HG03460 (cell line): ENCODE data around the gene DNAJC5.

Source experiments
- ATAC-seq: cut with Tn5 transposase; IDR thresholded peaks from one replicate; pipeline ENCODE4 v1.9.1; 2021; ENCODE audit not compliant: unreplicated experiment

Gene DNAJC5

DNA sequence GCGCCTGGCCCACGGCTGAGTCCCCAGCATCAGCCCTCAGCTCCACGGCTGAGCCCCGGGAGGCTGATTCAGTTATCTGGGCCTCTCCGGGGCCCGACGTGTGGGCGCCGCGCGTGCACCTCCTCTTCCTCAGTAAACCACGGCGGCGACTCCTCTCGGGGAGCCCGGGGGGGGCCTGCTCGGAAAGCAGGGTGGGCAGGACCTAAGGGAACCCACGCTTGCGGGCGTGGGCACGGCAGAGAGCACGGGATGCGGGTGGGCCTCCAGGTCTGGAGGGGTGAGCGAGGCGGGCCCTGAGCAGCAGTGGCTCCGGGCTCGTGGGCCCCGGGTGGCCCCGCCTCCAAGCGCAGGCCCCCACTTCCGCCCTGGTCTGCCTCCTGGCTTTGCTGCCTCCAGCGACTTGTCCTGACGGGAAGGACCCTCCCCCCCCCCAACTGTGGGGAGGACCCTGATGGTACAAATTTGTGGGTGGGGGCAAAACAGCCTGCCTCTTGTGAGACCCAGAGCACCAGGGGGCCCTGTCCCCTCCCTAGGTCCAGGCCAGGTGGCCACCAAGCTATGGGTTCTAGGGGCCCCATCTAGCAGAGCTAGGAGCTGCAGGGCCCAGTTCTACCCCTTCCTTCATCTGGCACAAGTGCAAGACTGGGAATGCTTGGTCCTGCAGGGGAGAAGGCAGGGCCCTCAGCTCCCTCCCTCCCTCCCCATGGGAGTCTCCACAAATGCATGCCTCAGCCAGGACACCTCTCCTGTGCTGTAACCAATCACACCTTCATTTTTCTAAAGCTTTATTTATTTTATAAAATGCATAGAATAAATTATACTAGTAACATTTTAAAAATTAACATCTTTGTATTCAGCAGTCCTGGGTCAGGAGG, 44.4 kb downstream of the DNAJC5 start:
- no peak for ATAC-seq

DNA sequence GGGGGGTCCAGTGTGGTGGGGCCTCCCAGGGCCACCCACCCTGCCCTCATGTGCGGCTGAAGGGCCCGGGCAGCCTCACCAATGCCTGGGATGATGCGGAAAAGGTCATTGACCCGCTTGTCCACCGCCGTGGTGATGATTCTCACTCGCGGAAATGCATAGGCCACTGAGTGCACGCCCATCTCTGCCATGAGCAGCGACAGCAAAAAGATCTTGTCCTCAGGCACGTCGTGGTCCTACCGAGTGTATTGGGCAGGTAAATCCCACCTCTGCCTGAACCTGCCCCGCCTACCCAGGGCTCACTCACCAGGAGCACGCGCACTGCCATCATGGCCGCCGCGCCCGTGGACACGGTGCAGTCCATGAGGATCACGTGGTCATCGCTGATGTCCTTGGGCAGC, 45.1 kb downstream of the DNAJC5 start:
- no peak for ATAC-seq

DNA sequence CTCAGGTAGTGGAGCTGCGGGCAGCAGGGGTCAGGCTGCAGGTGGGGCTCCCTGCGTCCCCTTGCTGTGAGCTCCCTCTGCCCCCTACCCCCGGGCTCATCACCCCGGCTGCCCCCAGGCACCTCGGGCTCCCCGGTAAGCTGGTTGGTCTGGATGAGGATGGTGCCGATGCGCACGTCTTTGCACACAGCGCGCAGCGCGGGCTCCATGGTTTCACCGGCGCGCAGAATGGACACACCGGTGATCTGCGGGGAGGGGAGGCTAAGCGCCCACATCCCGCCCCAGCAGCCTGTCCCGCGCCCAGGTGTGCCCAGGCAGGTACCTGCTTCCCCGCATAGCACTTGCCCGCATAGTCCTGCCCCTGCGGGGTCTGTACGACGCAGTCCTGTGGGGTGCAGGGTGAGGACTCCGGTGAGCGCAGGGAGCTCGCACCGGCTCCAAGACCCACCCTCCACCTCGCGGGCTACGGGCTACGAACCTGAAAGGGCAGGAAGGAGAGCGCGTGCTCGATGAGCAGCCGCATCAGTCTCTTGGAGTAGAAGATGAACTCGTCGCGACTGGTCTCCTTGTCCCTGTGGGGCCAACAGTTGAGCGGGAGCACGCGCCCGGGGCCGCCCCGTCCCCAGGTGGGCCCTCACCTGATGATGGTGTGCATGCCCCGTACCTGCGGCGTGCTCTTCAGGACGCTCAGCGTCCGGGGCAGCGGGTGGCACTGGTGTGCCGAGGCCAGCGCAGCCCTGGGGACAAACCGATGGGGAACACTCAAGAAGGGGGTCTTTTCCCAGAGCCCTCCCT, 45.7 kb downstream of the DNAJC5 start:
- ATAC-seq = no peak

DNA sequence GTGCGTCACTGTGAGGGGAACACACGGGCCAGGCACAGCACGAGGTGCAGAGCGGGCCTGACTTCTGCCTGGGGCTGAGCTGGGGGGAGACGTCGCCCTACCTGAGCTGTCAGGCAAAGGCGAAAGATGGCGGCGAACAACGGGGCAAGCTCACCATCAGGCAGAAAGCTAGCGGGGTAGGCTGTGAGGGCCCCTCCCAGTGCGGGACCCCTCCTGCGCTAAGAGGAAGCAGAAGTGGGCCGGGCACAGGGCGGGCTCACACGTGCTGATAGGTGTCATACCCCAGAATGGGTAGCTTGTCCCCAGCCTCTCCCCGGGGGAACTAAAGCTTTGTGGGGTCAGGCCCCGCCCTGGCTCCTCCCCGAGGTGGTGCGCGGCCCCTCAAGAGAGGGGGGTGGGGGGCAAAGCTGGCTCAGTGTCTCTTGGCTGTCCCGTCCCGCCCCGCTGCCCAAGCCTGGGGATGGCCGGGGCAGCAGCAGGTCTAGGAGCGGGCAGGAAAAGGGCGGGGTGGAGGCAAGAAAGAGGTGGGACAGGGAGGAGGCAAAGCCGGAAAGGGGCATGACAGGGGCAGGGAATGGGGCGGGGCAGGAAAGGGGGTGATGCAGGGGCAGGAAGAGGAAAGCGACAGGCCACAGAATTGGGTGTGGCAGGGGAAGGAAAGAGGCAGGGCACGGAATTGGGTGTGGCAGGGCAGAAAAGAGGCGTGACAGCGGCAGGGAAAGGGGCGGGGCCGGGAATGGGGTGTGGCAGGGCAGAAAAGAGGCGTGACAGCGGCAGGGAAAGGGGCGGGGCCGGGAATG, 46.6 kb downstream of the DNAJC5 start:
- ATAC-seq = no peak

DNA sequence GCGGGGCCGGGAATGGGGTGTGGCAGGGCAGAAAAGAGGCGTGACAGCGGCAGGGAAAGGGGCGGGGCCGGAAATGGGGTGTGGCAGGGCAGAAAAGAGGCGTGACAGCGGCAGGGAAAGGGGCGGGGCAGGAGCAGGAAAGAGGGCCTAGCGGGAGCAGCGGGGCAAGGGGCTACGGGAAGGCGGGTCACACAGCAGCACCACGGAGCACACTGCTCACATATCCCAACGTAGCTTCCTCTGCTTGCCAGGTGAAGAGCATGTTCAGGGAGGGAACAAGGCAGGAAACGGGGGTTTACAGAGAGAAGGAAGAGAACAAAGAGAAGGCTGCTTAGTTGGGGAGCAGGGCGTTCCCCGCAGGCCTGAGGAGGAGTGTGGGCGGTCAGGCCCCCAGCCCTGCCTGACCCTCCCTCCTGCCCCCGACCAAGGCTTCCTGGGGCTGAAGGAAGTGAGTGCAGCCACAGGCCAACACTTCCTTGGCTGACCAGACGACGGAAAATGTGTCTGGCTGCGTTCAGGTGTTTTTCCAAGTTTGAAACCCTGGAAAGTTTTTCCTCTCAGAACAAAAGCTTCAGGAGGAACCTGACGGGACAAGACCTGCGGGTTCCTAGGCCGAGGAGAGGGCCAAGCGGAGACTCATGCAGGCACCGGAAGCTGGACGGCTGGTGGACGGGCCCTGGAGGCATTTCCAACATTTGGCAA, 47.5 kb downstream of the DNAJC5 start:
- ATAC-seq = no peak

DNA sequence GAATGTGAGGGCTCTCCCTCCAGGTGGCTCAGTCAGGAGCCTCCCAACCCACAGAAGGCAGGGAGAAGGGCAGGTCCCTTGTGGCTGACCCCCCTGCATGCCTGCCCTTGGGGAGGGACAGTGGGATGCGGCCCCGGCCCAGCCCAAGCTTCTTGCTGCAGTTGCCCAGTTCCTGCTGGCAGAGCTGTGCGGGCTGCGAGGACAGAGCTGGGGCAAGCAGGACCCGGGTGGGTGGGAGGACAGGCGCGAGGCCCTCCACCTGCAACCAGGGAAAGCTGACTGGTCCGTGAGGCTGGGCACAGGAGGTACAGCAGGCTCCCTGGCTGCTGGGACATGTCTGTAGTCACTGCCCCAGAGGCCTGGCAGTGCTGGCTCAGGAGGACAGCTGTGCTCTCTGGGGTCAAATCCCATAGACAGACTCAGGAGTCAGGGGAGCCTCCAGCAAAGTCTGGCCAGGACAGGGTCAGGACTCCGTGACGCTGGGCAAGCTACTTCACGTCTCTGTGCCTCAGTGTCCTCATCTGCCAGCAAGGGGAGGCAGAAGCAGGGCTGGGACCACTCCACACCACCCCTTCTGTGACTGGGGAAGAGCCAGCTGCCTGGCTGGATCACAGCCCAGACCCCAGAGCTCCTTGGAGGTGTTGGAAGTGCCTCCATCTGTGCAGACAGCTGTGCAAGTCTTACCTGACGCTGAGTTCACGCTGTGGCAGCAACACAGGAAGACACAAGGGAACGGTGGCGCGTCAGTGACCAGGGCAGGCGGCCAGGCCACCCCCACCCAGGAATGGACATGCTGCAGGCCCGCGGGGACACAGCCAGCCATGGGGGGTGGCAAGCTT, 48.3 kb downstream of the DNAJC5 start:
- ATAC-seq = no peak

DNA sequence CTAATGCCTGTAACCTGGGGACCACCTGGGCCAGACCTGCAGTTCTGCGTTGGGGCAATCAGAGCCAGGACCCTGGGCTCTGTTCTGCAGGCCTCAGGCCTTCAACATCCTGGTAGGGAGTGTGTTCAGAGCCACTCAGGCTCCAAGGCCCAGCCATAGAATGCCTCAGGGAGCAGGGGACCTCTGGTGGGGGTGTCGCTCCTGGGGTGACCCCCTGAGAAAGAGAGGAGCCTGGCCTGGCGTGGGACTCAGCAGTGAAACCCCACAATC, 48.8 kb downstream of the DNAJC5 start:
- ATAC-seq = no peak

DNA sequence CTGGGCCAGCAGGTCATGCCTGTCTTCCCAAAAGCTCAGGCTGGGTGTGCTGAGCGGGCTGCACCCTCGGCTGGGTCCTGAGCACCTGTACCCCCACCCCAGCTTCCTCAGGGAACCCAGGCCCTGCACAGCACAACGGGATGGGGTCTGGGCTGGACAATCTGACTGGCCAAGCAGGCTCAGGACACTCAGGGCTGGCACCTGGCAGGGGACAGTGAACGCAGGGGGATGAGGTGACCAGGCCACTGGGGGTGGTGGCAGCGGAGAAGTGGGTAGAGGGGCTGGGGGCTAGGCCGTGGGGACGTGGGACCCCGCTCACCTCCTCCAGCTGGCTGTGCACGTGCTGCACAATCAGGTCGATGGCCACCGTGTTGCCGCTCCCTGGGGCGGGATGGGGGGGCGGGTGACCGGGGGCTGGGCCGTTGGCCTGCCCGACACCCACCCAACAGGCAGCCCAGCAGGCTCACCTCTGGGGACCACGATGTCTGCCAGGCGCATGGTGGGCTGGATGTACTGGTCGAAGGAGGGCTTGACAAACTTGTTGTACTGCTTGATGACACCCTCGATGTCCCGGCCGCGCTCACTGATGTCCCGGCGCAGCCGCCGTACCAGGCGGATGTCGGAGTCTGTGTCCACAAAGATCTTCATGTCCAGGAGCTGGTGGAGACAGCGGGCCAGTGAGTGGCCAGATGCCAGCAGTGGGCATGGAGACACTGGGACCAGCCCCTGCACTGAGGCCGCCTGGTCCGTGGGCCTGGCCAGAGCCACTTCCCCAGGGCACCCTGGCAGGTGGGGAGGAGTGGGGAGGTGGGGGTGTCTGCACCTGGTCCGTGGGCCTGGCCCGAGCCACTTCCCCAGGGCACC, 49.4 kb downstream of the DNAJC5 start:
- ATAC-seq = no peak

DNA sequence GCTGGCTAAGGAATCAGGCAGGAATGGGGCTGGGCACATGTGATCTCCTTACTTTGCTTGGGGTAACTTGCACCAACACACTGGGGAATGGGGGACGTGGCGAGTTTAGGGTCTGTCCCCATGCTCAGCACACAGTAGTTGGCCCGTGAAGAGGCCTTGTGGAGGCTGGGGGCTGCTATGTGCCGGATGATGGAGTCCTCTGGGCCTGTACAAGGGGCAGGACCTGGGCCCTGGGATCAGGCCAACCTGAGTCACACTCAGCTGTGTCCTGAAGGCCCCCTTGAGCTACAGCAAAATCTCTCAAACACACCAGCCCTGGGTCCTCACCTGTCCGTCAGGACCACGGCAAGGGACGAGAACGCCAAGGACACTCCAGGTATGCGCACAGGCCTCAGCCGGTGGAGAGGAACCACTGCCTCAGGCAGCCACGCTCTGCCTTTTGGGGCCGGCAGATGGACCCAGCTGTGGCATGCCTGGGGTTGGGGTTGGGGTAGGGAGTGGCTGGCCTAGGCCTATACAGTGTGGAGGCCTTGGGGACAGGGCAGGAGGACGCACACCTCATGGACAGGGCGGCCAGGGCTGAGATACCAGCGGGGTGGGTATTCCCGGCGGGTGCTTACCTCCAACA, 50.2 kb downstream of the DNAJC5 start:
- no peak for ATAC-seq

DNA sequence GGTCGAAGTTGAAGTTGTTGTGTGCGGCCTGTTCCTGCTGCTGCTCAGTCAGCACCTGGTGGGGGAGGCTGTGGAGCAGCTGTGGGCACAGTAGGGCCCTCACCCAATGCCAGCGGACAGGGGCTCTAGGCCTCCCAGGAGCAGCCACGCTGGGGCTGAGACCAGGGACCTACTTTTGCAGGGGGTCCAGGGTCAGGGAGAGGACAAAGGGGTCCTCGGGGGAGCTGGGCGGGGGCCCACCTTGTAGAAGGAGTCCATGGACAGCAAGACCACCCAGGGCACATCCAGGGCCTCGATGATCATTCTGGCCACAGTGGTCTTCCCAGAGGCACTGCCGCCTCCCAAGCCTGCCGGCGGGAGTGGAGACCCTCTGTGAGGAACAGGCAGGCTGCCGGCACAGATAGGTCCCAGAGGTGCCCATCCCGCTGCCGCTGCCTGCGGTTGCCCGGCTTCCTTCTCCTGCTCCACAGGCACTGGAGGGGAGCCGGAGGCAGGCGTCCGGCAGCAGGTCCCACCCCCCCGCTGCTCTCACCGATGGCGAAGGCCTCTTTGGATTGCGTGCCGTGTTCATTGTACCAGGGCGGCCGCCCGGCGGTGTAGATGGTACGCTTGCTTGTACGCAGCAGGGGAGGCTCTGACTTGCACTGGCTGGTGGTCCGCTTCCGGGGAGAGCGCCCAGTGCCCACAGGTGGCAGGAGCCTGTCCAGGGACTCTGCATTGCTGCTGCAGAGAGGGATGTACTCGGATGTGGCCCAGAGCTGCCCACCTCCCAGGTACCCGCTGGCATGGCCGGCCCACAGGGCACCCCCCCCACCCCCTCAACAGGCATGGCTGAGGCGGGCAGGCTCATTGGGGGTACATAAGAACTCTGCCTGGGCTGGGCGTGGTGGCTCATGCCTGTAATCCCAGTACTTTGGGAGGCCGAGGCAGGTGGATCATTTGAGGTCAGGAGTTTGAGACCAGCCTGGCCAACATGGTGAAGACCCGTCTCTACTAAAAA, 51.3 kb downstream of the DNAJC5 start:
- no peak for ATAC-seq

DNA sequence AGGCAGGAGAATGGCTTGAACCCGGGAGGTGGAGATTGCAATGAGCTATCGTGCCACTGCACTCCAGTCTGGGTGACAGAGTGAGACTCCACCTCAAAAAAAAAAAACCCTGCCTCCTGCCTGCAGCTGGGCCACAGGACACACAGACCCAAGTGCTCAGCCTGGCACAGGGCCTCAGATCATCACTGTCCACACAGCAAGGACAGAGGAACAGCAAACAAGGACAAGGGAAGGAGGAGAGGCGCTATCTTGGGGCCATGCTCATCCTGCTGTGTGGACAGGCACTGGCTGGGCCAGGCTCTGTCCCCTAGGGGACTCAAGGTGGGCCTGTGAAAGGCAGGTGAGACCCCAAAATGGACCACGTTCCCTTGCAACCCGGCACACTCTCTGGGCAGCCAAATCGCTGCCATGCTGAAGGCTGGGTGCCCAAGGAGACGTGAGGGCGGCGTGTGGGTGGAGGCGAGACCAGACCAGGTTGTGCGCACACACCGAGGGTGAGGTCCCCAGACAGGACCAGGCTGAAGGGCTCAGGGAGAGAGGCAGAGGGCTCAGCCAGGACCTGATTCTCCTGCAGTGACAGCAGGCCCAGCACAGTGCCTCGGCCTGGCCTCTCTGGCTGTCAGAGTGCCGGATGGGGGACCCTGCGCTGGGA, 52.2 kb downstream of the DNAJC5 start:
- no peak for ATAC-seq

DNA sequence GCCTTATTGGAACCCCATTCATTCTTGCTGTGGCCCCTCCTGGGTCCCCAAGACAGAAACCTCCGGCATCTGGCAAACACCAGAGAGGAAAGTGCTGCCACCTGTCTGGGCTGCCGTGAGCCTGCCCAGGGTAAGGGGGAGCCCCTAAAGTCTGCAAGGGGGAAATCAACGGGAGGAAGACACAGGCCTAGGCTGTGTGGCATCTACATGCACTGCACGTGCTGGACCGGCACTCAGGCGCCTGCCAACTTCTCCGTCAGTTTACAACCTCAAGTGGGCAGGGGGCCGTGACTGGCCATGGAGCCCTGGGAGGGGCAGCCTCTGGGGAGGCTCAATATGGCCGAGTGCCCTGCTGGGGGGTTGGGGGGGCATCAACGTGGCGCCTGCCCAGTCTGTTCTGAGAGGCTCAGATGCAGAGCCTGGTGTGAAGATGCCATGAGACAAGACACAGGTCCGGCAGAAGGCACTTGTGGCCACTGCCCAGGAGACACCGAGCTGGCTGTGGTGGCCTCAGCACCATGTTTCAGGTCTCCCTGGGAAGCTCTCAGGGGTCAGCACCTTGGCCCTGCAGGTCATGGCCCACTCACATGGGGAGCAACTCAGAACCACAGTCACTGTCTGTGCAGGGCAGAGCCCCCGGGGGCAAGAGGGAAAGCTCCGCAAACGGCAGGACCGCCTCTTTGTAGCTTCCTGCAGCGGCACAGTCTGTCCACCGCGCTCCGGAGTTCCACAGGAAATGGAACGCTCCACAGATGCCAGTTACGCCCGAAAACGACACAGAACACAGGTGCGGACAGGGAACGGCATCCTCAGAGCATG, 52.9 kb downstream of the DNAJC5 start:
- no peak for ATAC-seq

DNA sequence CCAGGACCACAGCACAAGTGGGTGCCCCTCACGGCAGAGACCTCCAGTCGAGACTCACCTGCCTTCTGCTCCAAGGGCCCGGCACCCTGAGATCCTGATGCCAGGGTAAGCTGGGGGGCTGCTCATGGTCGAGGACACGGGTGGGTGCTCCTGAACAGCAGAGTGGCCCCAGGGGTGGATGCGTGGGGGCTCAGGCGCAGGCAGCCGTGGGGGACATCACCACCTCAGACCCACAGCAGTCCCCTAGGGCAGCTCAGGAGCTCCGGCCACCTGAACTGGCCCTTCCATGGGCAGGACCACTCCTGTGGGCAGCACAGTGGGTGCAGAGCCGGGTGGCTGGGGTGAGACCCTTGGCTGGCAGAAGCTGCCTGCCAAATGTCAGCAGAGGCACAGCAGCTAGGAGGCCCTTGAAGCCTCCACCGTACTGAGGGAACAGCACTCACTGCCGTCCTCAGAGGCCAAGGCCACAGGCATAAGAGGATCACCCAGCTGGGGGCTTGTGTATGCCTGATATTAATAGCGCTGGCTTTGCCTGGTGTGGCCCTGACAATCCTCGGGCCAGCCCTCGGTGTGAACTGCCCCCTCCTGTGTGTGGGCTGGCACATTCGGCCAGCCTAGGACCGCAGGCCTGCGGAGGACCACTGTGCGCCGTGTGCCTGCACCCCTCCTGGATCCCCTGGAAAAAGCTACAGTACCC, 55.9 kb downstream of the DNAJC5 start:
- ATAC-seq = no peak

DNA sequence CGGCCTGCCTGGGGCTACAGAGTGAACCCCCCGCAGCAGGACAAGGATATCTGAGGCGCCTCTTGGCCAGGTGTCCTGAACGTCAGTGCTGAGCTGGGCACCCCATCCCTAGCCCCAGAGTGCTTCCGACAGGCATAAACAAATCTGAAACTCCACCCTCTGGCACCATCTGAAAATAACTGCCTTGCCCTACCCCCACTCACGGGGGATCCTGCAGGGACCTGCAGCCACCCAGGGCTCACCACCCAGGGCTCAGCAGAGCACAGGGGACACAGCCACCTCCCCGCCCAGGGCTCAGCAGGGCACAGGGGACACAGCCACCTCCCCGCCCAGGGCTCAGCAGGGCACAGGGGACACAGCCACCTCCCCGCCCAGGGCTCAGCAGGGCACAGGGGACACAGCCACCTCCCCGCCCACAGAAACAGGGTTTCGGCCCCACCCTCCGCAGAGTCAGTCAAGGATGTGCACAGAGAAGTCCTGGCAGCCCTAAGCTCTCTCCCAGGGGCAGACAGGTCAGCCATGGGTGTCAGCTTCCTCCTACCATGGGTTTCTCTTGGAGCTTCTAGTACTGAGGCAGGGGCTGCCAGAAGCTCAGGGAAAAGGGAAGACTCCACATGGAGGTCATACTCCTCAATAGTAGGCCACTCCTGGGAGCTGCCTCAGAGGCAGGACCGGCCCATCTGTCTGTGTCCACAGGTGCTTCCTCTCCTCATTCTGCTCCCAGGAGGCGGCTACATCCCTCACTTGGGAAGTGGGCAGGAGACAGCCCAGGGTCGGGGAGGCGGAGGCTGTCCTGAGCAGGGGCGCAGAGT, 56.7 kb downstream of the DNAJC5 start:
- no peak for ATAC-seq

DNA sequence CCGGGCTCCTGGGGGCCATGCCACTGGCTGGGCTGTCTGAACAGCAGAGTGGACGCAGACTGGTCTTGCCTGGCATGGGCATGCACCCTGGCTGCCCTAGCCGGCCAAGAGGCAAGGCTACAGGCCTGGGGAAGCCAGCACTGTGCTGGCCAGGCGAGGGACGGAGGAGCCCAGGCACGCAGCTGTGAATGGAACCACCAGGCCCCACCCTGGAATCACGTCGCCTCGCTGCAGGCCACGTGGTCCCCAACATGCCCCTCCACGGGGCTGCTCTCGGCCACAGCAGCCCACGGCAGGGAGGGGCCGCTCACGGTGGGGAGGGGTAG, 57.2 kb downstream of the DNAJC5 start:
- no peak for ATAC-seq
